Cardiac septum (tissue), 1 donor: ENCODE measurements around the gene ISG20. TPM values are rescaled to one million over a fixed set of nuclear protein-coding genes. Genes with fewer than 3 reads are reported as not detected.

Source experiments
- DNase-seq: peaks from one replicate; pipeline ENCODE4 v3.0.0-alpha.2; 2020; ENCODE audit warnings: low spot score
- intact Hi-C: fragments of 100-400 bp; cut with DNase I; formaldehyde crosslinking; loops from one replicate; pipeline ENCODE4 v1.14.0; 2022
- total RNA-seq: library from RNA; stranded (reverse); fragmentation: NEBNext Ultra II Directional; extraction: Animal tissue kit (Norgen Biotek cat#: 25700); gene quantifications from one replicate; pipeline ENCODE4 v1.2.1, GENCODE V29; 2021
- donor health status: DM: no; HTN: no; CAD: no.

Gene ISG20
- total RNA-seq, 1 donor from 2014 or later, result 3.9 TPM

- intact Hi-C loops, result no loop called here
- no peak for DNase-seq
Observed at GRCh38 chr15:88649753-88650551, 11.1 kb downstream of the ISG20 start.

- no peak for DNase-seq
- intact Hi-C loops, result no loop called here
Observed at GRCh38 chr15:88650556-88650955, 11.7 kb downstream of the ISG20 start.

GRCh38 chr15:88651136-88651732 lies 12.4 kb downstream of the ISG20 start:
- intact Hi-C loops, result no loop called here
- DNase-seq, result no peak

- intact Hi-C loops, result no loop called here
- DNase-seq, result no peak
Observed at GRCh38 chr15:88651971-88652370, 13.2 kb downstream of the ISG20 start.

GRCh38 chr15:88652456-88653199 lies 13.8 kb downstream of the ISG20 start:
- DNase-seq, result peak; percentile 59

GRCh38 chr15:88653200-88654064 lies 14.6 kb downstream of the ISG20 start:
- intact Hi-C loops, result no loop called here
- no peak for DNase-seq

More at GRCh38 chr15:88652456-88653199, 13.8 kb downstream of the ISG20 start:
- intact Hi-C loops, result no loop called here

- no peak for DNase-seq
- intact Hi-C loops, result no loop called here
Observed at GRCh38 chr15:88654430-88655102, 15.8 kb downstream of the ISG20 start.

GRCh38 chr15:88655103-88655553 lies 16.3 kb downstream of the ISG20 start:
- no peak for DNase-seq
- intact Hi-C loops, result no loop called here

- no peak for DNase-seq
- intact Hi-C loops, result no loop called here
Observed at GRCh38 chr15:88655800-88656488, 17.1 kb downstream of the ISG20 start.

- DNase-seq, result no peak
- intact Hi-C loops, result loop anchor here (1.0 kb wide), 1 partner anchor 178 kb away; no protein-coding TSS in a partner anchor
Observed at GRCh38 chr15:88656760-88657221, 18.0 kb downstream of the ISG20 start.

- intact Hi-C loops, result loop anchor here (1.0 kb wide), 1 partner anchor 177 kb away; no protein-coding TSS in a partner anchor
- no peak for DNase-seq
Observed at GRCh38 chr15:88657326-88658069, 18.7 kb downstream of the ISG20 start.

GRCh38 chr15:88658070-88658965 lies 19.5 kb downstream of the ISG20 start:
- intact Hi-C loops, result no loop called here

GRCh38 chr15:88658972-88659931 lies 20.4 kb downstream of the ISG20 start:
- intact Hi-C loops, result no loop called here
- DNase-seq, result peak; percentile 74

More at GRCh38 chr15:88658070-88658965, 19.5 kb downstream of the ISG20 start:
- DNase-seq, result no peak

GRCh38 chr15:88661041-88661700 lies 22.4 kb downstream of the ISG20 start:
- DNase-seq, result no peak
- intact Hi-C loops, result no loop called here
